Psoas muscle (tissue), 8 donors: ENCODE data around the gene PCBP3. TPM values are rescaled to one million over a fixed set of nuclear protein-coding genes. Genes with fewer than 3 reads are reported as not detected.

Source experiments
- ATAC-seq, 4 donors: fragments of 200-7000 bp; cut with Tn5 transposase; one replicate each; pipeline ENCODE4 v1.9.1; 2020; ENCODE audit warnings: moderate library complexity in 3 of 4, mild to moderate bottlenecking in 2 of 4
- DNase-seq, 2 donors: peaks; one replicate each; pipeline ENCODE4 v3.0.0-alpha.2; 2020
- H3K27ac ChIP-seq: fragments of 200-600 bp; one replicate; pipeline ENCODE4 v1.8.0; 2022
- H3K27me3 ChIP-seq, 3 donors: fragments of 200-600 bp in 1 of 3; one replicate each; pipeline versions ENCODE4 v1.6.1 to v1.8.0; 2013 to 2022; ENCODE audit warnings: low read length in 2 of 3, mild to moderate bottlenecking in 2 of 3, moderate library complexity in 1 of 3; ENCODE audit not compliant: insufficient read depth in 3 of 3
- H3K36me3 ChIP-seq, 2 donors: fragments of 200-600 bp in 1 of 2; one replicate each; pipeline versions ENCODE4 v1.6.1 to v1.8.0; 2013 to 2022; ENCODE audit warnings: low read depth in 1 of 2, mild to moderate bottlenecking in 1 of 2, moderate library complexity in 1 of 2; ENCODE audit not compliant: insufficient read depth in 1 of 2
- H3K4me1 ChIP-seq: fragments of 200-600 bp; one replicate; pipeline ENCODE4 v1.8.0; 2022
- H3K4me3 ChIP-seq: fragments of 200-600 bp; one replicate; pipeline ENCODE4 v1.8.0; 2022; ENCODE audit warnings: mild to moderate bottlenecking
- H3K9me3 ChIP-seq: fragments of 200-600 bp; one replicate; pipeline ENCODE4 v1.8.0; 2022
- WGBS, 3 donors: extraction: QIAGEN DNeasy Blood & Tissue Kit; methylation state at CpG; one replicate each; pipeline versions ENCODE4 v1.1.6 to v1.1.7; 2013; 5-methylcytosine and 5-hydroxymethylcytosine counted together
- intact Hi-C, 2 donors: fragments of 100-400 bp; cut with DNase I; formaldehyde crosslinking; loops; one replicate each; pipeline versions ENCODE4 v1.11.0 to v1.14.2; 2022
- polyA plus RNA-seq, 3 donors: library from polyadenylated mRNA; stranded (reverse); fragments of 200-250 nt; gene quantifications; one replicate each; pipeline ENCODE4 v1.2.3, GENCODE V29; 2013
- total RNA-seq, 4 donors: library from RNA; stranded (reverse); fragmentation: NEBNext Ultra II Directional in 2 of 4; extraction: Animal tissue kit (Norgen Biotek cat#: 25700) in 2 of 4; gene quantifications; one replicate each; pipeline versions ENCODE4 v1.2.1 to v1.2.4, GENCODE V29; 2021 to 2023
- TF ChIP-seq, protein P1 (sequence below): fragments of 200-600 bp; IDR thresholded peaks from one replicate; pipeline ENCODE4 v1.8.0; 2022; ENCODE audit warnings: antibody characterized with exemption
- donor health status: healthy with polysubstance abuse.
- donor health status: DM: no; HTN: no; CAD: no; lungs with moderate emphysema.
- donor health status: Bipolar disorder and iron deficiency.
- donor health status: healthy.
- donor health status: DM: yes; HTN: yes; CAD: no.
- donor health status: DM: no; HTN: no; CAD: no.
- donor health status: DM: no; HTN: no; CAD: no.
- donor health status: DM: yes; HTN: yes; CAD: no.

PCBP3 gene
- total and polyA plus RNA-seq, 7 donors, result 0.10 to 0.91 (median 0.33) TPM; not detected in 1

DNA sequence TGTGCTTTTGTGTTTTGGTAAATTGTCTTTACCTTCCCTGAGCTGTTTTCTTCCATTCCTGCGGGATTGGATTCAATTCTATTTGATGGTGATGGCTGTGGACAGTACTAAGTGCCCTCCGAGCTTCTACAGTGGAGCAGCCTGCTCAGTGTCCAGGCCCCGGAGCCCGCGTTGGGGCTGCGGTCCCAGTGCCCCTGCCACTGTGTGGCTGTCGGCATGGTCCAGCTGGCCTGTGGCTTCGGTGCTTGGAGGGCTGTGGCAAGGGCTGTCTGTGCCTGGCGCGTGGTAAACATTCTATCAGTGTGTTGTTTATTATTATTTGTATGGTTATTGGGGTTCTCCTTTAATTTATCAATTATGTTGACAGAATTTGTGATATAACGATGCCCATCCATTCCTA lies 228.9 kb downstream of the PCBP3 start:
- Histone ChIP-seq H3K4me3 (no peak overlapping the region), H3K27ac (no peak overlapping the region), H3K4me1 (no peaks in the 10 kb centered on the region), H3K9me3 (no peaks in the 10 kb centered on the region), H3K36me3 (no peaks in the 10 kb centered on the region), H3K27me3 (peaks cover 0 to 41% (median 12%) of the 10 kb centered on the region in 3 donors)
- ATAC-seq (no peak), DNase-seq (no peak)
- intact Hi-C loops, result no loop called here
- 74 to 82% (median 81%) methylated on average over 11 of the region's 11 CpGs for WGBS, 3 donors
- TF ChIP-seq, protein P1, sequence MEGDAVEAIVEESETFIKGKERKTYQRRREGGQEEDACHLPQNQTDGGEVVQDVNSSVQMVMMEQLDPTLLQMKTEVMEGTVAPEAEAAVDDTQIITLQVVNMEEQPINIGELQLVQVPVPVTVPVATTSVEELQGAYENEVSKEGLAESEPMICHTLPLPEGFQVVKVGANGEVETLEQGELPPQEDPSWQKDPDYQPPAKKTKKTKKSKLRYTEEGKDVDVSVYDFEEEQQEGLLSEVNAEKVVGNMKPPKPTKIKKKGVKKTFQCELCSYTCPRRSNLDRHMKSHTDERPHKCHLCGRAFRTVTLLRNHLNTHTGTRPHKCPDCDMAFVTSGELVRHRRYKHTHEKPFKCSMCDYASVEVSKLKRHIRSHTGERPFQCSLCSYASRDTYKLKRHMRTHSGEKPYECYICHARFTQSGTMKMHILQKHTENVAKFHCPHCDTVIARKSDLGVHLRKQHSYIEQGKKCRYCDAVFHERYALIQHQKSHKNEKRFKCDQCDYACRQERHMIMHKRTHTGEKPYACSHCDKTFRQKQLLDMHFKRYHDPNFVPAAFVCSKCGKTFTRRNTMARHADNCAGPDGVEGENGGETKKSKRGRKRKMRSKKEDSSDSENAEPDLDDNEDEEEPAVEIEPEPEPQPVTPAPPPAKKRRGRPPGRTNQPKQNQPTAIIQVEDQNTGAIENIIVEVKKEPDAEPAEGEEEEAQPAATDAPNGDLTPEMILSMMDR, result no peak

DNA sequence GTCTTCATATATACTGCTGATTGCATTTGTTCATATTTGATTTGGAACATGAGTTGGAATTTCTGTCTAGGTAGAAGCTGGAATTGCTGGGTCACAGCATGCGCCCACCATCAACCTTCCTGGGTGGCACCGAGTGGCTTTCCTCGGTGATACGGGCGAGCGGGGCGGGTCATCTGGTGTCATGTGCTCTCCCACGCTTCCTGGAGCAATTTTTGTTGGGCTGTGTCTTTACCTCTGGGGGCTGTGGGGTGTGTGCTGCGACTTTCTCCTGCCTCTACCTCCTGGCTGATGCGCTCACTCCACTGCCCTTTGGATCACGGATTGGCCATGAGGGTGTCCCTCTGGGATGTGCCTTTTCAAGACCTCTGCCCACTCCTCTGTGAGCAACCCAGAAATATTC lies 229.4 kb downstream of the PCBP3 start:
- H3K27me3 ChIP-seq, result peaks cover 0 to 45% (median 12%) of the 10 kb centered on the region in 3 donors
- DNase-seq, result no peak
- H3K4me3 ChIP-seq, result no peak overlapping the region
- H3K9me3 ChIP-seq, result no peaks in the 10 kb centered on the region
- H3K27ac ChIP-seq, result no peak overlapping the region
- 82 to 92% (median 91%) methylated on average over 11 of the region's 11 CpGs for WGBS, 3 donors
- H3K4me1 ChIP-seq, result no peaks in the 10 kb centered on the region
- TF ChIP-seq, protein P1, result no peak
- intact Hi-C loops, result no loop called here
- no peak for ATAC-seq
- H3K36me3 ChIP-seq, result no peaks in the 10 kb centered on the region

DNA sequence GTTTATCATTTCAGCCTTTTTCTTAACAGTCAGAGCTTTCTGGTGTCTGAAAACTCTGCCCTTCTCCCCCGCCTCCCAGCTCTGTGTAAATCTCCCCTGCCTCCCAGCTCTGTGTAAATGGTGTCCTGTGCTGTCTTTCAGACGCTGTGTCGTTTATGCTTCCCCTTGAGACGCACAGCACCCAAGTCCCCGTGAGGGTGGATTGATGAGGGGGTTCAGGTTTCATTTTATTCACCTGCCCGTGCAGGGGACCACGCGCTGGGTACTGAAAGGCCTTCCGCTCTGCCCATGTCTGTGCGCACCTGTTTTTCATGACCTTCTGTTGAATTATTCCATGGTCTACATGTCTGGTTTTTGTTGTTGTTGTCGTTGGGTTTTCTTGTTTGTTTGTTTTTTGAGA lies 229.9 kb downstream of the PCBP3 start:
- peaks cover 0 to 51% (median 12%) of the 10 kb centered on the region in 3 donors for H3K27me3 ChIP-seq
- H3K36me3 ChIP-seq, result no peaks in the 10 kb centered on the region
- no peak for ATAC-seq
- DNase-seq, result no peak
- no peaks in the 10 kb centered on the region for H3K4me1 ChIP-seq
- intact Hi-C loops, result no loop called here
- TF ChIP-seq, protein P1, result no peak
- no peaks in the 10 kb centered on the region for H3K9me3 ChIP-seq
- 86 to 90% (median 88%) methylated on average over 11 of the region's 11 CpGs for WGBS, 3 donors
- no peak overlapping the region for H3K4me3 ChIP-seq
- H3K27ac ChIP-seq, result no peak overlapping the region

DNA sequence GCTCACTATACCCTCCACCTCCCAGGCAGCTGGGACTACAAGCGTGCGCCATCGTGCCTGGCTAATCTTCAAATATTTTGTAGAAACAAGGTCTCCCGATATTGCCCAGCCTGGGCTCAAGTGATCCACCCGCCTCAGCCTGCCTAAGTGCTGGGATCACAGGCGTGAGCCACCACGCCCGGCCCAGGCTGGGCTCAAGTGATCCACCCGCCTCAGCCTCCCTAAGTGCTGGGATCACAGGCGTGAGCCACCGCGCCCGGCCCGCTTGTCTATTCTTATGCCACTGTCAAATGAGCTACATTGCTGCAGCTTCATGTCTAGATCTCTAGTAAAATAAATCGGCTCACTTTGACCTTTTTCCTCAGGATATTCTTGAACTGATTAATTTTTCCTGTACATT lies 230.3 kb downstream of the PCBP3 start:
- no peak overlapping the region for H3K27ac ChIP-seq
- TF ChIP-seq, protein P1, result no peak
- DNase-seq (no peak), ATAC-seq (no peak)
- H3K36me3 ChIP-seq, result no peaks in the 10 kb centered on the region
- H3K27me3 ChIP-seq, result peaks cover 0 to 55% (median 12%) of the 10 kb centered on the region in 3 donors
- H3K9me3 ChIP-seq, result no peaks in the 10 kb centered on the region
- WGBS, 3 donors, result 91 to 93% (median 92%) methylated on average over 15 of the region's 15 CpGs
- intact Hi-C loops, result no loop called here
- no peaks in the 10 kb centered on the region for H3K4me1 ChIP-seq
- H3K4me3 ChIP-seq, result no peak overlapping the region

DNA sequence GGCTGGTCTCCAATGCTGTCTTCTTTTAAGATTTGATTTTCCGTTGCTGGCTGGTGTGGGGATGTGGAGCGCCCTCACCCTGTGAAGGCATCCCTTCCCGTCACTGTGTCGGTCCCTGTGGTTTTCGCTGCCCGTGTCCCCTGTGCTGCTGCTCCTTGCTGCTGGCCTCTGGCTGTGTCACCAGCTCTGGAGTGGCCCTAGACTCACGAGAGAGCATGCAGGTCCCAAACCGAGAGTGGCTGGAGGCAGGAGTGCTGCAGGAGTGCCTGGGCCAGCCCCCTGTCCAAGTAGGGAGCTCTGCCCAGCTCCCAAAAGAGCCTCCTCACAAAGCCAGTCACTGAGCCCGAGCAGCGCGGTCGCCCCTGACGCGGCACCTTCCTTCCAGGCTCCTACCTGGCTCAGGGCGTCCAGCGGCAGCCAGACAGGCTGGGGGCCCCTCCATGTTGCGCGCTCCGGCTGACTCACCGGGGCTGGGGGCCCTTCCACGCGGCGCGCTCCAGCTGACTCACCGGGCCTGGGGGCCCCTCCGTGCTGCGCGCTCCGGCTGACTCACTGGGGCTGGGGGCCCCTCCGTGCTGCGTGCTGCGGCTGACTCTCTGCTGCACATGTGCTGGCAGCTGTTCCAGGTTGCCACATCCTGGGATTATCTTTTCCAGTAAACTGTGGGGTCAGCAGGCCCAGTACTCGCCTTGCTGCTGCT lies 231.3 kb downstream of the PCBP3 start:
- peak; percentile 62 to 89 (median 78) for ATAC-seq
- 24 to 36% (median 36%) methylated on average over 22 to 33 of the region's 33 CpGs for WGBS, 3 donors
- Histone ChIP-seq H3K36me3 (no peaks in the 10 kb centered on the region), H3K4me1 (no peaks in the 10 kb centered on the region), H3K27me3 (peaks cover 0 to 63% (median 12%) of the 10 kb centered on the region in 3 donors), H3K4me3 (no peak overlapping the region), H3K9me3 (no peaks in the 10 kb centered on the region), H3K27ac (no peak overlapping the region)
- intact Hi-C loops, result no loop called here
- TF ChIP-seq, protein P1, result no peak
- peak; percentile 77 to 82 for DNase-seq
